Pancreas (tissue), 10 donors: Measurements from ENCODE around the gene ZMIZ1. TPM values are rescaled to one million over a fixed set of nuclear protein-coding genes. Genes with fewer than 3 reads are reported as not detected.

ENCODE experiments used
- ATAC-seq, 4 donors: fragments of 200-7000 bp; cut with Tn5 transposase; one replicate each; pipeline versions ENCODE4 v1.8.0 to v1.9.1; 2020; ENCODE audit warnings: mild to moderate bottlenecking in 4 of 4, moderate library complexity in 4 of 4
- DNase-seq, 6 donors: peaks; one replicate each; pipeline ENCODE4 v3.0.0-alpha.2; 2020
- FAIRE-seq: peaks from 2 replicates; lab custom pipeline; 2012; peaks lifted over from hg19 to GRCh38; lab: Jason Lieb, UNC
- H3K27ac ChIP-seq, 4 donors: fragments of 200-600 bp; sonication (generic); 1 replicate in 3 of 4; 2 replicates in 1 of 4; pipeline versions ENCODE4 v1.5.0 to v1.8.0; 2020
- H3K27me3 ChIP-seq, 4 donors: fragments of 200-600 bp; one replicate each; pipeline ENCODE4 v1.8.0; 2021
- H3K36me3 ChIP-seq, 3 donors: fragments of 200-600 bp; sonication (generic) in 1 of 3; one replicate each; pipeline versions ENCODE4 v1.5.0 to v1.8.0; 2020 to 2021
- H3K4me1 ChIP-seq, 3 donors: fragments of 200-600 bp; one replicate each; pipeline ENCODE4 v1.8.0; 2021
- H3K4me3 ChIP-seq, 4 donors: fragments of 200-600 bp; sonication (generic) in 2 of 4; one replicate each; pipeline versions ENCODE4 v1.5.0 to v1.8.0; 2020 to 2021
- H3K9me3 ChIP-seq, 4 donors: fragments of 200-600 bp; one replicate each; pipeline ENCODE4 v1.8.0; 2021
- CTCF ChIP-seq, 4 donors: fragments of 200-600 bp; sonication (generic) in 3 of 4; IDR thresholded peaks; one replicate each; pipeline versions ENCODE4 v1.5.0 to v1.8.0; 2021; ENCODE audit warnings: antibody characterized with exemption in 4 of 4
- WGBS, 2 donors: extraction: QIAGEN DNeasy Blood & Tissue Kit; methylation state at CpG; one replicate each; pipeline ENCODE4 v1.1.7; 2013; 5-methylcytosine and 5-hydroxymethylcytosine counted together
- intact Hi-C, 3 donors: fragments of 100-400 bp; cut with DNase I; formaldehyde crosslinking; loops; one replicate each; pipeline versions ENCODE4 v1.11.1 to v1.14.2; 2022
- polyA plus RNA-seq, 2 donors: library from polyadenylated mRNA; stranded (reverse); fragments of 200-250 nt; gene quantifications; one replicate each; pipeline ENCODE4 v1.2.3, GENCODE V29; 2013
- total RNA-seq, 6 donors: library from RNA; stranded (reverse); fragmentation: NEBNext Ultra II Directional in 4 of 6; extraction: Animal tissue kit (Norgen Biotek cat#: 25700) in 4 of 6; gene quantifications; one replicate each; pipeline versions ENCODE4 v1.2.1 to v1.2.4, GENCODE V29; 2021 to 2023
- donor health status: healthy with polysubstance abuse.
- donor health status: DM: no; HTN: no; CAD: no; lungs with moderate emphysema.
- donor health status: DM: no; HTN: no; CAD: no.
- donor health status: control.
- donor health status: control.
- donor health status: Bipolar disorder and iron deficiency.
- donor health status: DM: yes; HTN: yes; CAD: no.
- donor health status: DM: no; HTN: no; CAD: no.
- donor health status: DM: no; HTN: no; CAD: no.
- donor health status: DM: yes; HTN: yes; CAD: no.

The ZMIZ1 gene
- total and polyA plus RNA-seq, 8 donors, result 14.5 to 45.0 (median 21.9) TPM

GRCh38 chr10:79355420-79356017 is 286.8 kb downstream of the ZMIZ1 start:
- FAIRE-seq, result no peak
- no peak overlapping the region for H3K27ac ChIP-seq
- no peaks in the 10 kb centered on the region for H3K9me3 ChIP-seq
- H3K4me3 ChIP-seq, result no peak overlapping the region
- no peaks in the 10 kb centered on the region for H3K27me3 ChIP-seq
- intact Hi-C loops, result no loop called here
- no peak for ATAC-seq
- peaks cover 17 to 49% (median 28%) of the 10 kb centered on the region in 3 donors for H3K36me3 ChIP-seq
- TF ChIP-seq CTCF (IDR thresholded peaks at IDR 0.05), result no peak
- peaks cover 0 to 4% (median 0%) of the 10 kb centered on the region in 3 donors for H3K4me1 ChIP-seq
- DNase-seq, result no peak
- WGBS, 2 donors, result 88% methylated on average over 6 of the region's 6 CpGs

GRCh38 chr10:79356104-79356503 is 287.3 kb downstream of the ZMIZ1 start:
- no peak for FAIRE-seq

GRCh38 chr10:79357180-79357579 is 288.4 kb downstream of the ZMIZ1 start:
- no peak for ATAC-seq
- H3K9me3 ChIP-seq, result no peaks in the 10 kb centered on the region
- WGBS, 2 donors, result 93% methylated on average over 9 of the region's 9 CpGs
- peaks cover 0 to 4% (median 0%) of the 10 kb centered on the region in 3 donors for H3K4me1 ChIP-seq
- no peak overlapping the region for H3K4me3 ChIP-seq
- DNase-seq, result no peak
- intact Hi-C loops, result no loop called here
- FAIRE-seq, result no peak
- peaks cover 10 to 35% (median 17%) of the 10 kb centered on the region in 3 donors for H3K36me3 ChIP-seq
- H3K27me3 ChIP-seq, result no peaks in the 10 kb centered on the region
- no peak for TF ChIP-seq CTCF (IDR thresholded peaks at IDR 0.05)
- H3K27ac ChIP-seq, result no peak overlapping the region

More at GRCh38 chr10:79356104-79356503, 287.3 kb downstream of the ZMIZ1 start:
- WGBS, 2 donors, result 81 to 90% methylated on average over 5 of the region's 5 CpGs
- DNase-seq, result peak in 1 of 6 donors; percentile 13
- Histone ChIP-seq H3K4me1 (peaks cover 0 to 4% (median 0%) of the 10 kb centered on the region in 3 donors), H3K27ac (no peak overlapping the region), H3K27me3 (no peaks in the 10 kb centered on the region), H3K9me3 (no peaks in the 10 kb centered on the region), H3K36me3 (peaks cover 16 to 45% (median 26%) of the 10 kb centered on the region in 3 donors), H3K4me3 (no peak overlapping the region)
- ATAC-seq, result peak in 1 of 4 donors; percentile 26
- TF ChIP-seq CTCF (IDR thresholded peaks at IDR 0.05), result no peak
- intact Hi-C loops, result no loop called here

GRCh38 chr10:79358811-79359210 is 290.0 kb downstream of the ZMIZ1 start:
- Histone ChIP-seq H3K9me3 (no peaks in the 10 kb centered on the region), H3K4me3 (no peak overlapping the region), H3K27ac (no peak overlapping the region), H3K36me3 (peaks cover 5 to 18% (median 11%) of the 10 kb centered on the region in 3 donors), H3K27me3 (no peaks in the 10 kb centered on the region), H3K4me1 (peaks cover 0 to 4% (median 0%) of the 10 kb centered on the region in 3 donors)
- peak in 3 of 6 donors; percentile 17 to 45 (median 25) for DNase-seq
- WGBS, 2 donors, result 32 to 36% methylated on average over 5 of the region's 5 CpGs
- intact Hi-C loops, result no loop called here
- FAIRE-seq, result no peak
- peak; percentile 58 to 87 (median 83) for ATAC-seq
- no peak for TF ChIP-seq CTCF (IDR thresholded peaks at IDR 0.05)
